ENCODE measurements around the gene EGFR.

DNA sequence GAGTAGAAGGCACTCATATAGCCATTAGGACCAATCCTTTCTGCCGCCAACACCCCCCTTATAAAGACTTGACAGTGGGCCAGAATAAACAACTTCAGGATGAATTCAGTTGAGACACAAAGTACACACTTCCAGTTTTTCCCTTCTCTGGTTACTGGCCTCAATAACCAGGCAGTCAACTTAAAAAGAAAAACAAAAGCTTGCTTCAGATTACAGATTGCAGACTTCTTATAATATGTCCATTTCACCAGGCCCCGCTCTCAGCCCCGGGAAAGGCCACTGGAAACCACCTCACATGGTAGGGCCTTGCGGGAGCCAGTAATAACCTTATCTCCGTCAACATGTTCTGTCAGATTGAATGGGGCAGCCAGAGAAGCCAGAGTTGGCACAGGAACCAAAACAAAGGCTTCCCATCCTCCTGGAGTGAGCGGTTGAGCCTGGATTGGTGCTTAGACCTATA, 108.8 kb downstream of the EGFR start:
- TF ChIP-seq, protein P1, sequence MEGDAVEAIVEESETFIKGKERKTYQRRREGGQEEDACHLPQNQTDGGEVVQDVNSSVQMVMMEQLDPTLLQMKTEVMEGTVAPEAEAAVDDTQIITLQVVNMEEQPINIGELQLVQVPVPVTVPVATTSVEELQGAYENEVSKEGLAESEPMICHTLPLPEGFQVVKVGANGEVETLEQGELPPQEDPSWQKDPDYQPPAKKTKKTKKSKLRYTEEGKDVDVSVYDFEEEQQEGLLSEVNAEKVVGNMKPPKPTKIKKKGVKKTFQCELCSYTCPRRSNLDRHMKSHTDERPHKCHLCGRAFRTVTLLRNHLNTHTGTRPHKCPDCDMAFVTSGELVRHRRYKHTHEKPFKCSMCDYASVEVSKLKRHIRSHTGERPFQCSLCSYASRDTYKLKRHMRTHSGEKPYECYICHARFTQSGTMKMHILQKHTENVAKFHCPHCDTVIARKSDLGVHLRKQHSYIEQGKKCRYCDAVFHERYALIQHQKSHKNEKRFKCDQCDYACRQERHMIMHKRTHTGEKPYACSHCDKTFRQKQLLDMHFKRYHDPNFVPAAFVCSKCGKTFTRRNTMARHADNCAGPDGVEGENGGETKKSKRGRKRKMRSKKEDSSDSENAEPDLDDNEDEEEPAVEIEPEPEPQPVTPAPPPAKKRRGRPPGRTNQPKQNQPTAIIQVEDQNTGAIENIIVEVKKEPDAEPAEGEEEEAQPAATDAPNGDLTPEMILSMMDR (conservative IDR thresholded peaks at IDR 0.05 in 1 of 2, IDR thresholded peaks at IDR 0.05 in 1 of 2; ENCODE audit: low read depth in 1 of 2, low read length in 2 of 2), result no peak
- TF ChIP-seq EZH2 (IDR thresholded peaks at IDR 0.05; ENCODE audit: low read length, missing control alignments), result no peak

All from fibroblast of lung (primary cell).